OCI-LY7 (cell line): Measurements from ENCODE around the gene EIF5A2. TPM values are rescaled to one million over a fixed set of nuclear protein-coding genes. Genes with fewer than 3 reads are reported as not detected.
"Not testable (repeated sequence)": the region's sequence is repeated elsewhere in the genome, so short reads cannot be mapped to it uniquely, and the experiment has no call there.

Experiments used
- BruUV-seq: library from RNA; stranded (reverse); fragments of 400-500 nt; replicated peaks from 2 replicates; lab custom pipeline; 2021; lab: Mats Ljungman, UMichigan
- CTCF ChIA-PET: fragments of 300-600 bp; sonication (Branson Sonifier 250); formaldehyde crosslinking; loops from one replicate; lab custom pipeline; 2022; ENCODE audit warnings: antibody characterized with exemption; ENCODE audit not compliant: unreplicated experiment; lab: Charles Lee
- POLR2A ChIA-PET: fragments of 300-600 bp; sonication (Branson Sonifier 250); formaldehyde crosslinking; loops from one replicate; lab custom pipeline; 2022; ENCODE audit warnings: antibody characterized with exemption; lab: Charles Lee
- DNase-seq: peaks from one replicate; pipeline ENCODE4 v3.0.0-alpha.2; 2015; ENCODE audit warnings: low spot score
- H2AFZ ChIP-seq: fragments of 200-600 bp; sonication (generic), shearing (Covaris generic); 2 replicates; pipeline ENCODE4 v1.6.1; 2014; ENCODE audit warnings: mild to moderate bottlenecking, antibody characterized with exemption, low read length, moderate library complexity
- H3K27ac ChIP-seq: fragments of 200-600 bp; sonication (generic); 2 replicates; pipeline ENCODE4 v1.5.1; 2014; ENCODE audit warnings: mixed run types, low read depth, mild to moderate bottlenecking, moderate library complexity, low read length, inconsistent platforms; ENCODE audit not compliant: poor library complexity, severe bottlenecking
- H3K36me3 ChIP-seq: fragments of 200-600 bp; sonication (generic); 2 replicates; pipeline ENCODE4 v1.6.1; 2014; ENCODE audit warnings: mild to moderate bottlenecking, antibody characterized with exemption, low read length, moderate library complexity, mixed read lengths; ENCODE audit not compliant: insufficient read depth
- H3K4me1 ChIP-seq: fragments of 200-600 bp; sonication (generic); 2 replicates; pipeline ENCODE4 v1.5.1; 2014; ENCODE audit warnings: mild to moderate bottlenecking, low read length; ENCODE audit not compliant: insufficient read depth, poor library complexity, severe bottlenecking
- H3K4me2 ChIP-seq: fragments of 200-600 bp; sonication (generic); 2 replicates; pipeline ENCODE4 v1.6.1; 2014; ENCODE audit warnings: mild to moderate bottlenecking, low read length
- H3K4me3 ChIP-seq: fragments of 200-600 bp; sonication (generic); 2 replicates; pipeline ENCODE4 v1.5.1; 2014; ENCODE audit warnings: mild to moderate bottlenecking, low read depth, low read length; ENCODE audit not compliant: poor library complexity, severe bottlenecking
- H3K79me2 ChIP-seq: fragments of 200-600 bp; sonication (generic); 2 replicates; pipeline ENCODE4 v1.6.1; 2016; ENCODE audit warnings: low read depth, mild to moderate bottlenecking, low read length, moderate library complexity, mixed read lengths; ENCODE audit not compliant: insufficient read depth
- H3K9me2 ChIP-seq: fragments of 200-600 bp; sonication (generic); 2 replicates; pipeline ENCODE4 v1.6.1; 2016; ENCODE audit warnings: mild to moderate bottlenecking, low read length, mixed read lengths; ENCODE audit not compliant: insufficient read depth
- H3K9me3 ChIP-seq: fragments of 200-600 bp; sonication (generic); 2 replicates; pipeline ENCODE4 v1.6.1; 2014; ENCODE audit warnings: mild to moderate bottlenecking, mixed run types, low read length, mixed read lengths
- H4K20me1 ChIP-seq: fragments of 200-600 bp; sonication (generic); 2 replicates; pipeline ENCODE4 v1.6.1; 2014; ENCODE audit warnings: mild to moderate bottlenecking, antibody characterized with exemption, low read length, moderate library complexity, mixed read lengths; ENCODE audit not compliant: insufficient read depth
- CTCF ChIP-seq: fragments of 200-600 bp; sonication (generic); conservative IDR thresholded peaks from 2 replicates; pipeline ENCODE4 v1.5.1; 2014; ENCODE audit warnings: mild to moderate bottlenecking, antibody characterized with exemption, low read length, moderate library complexity, mixed read lengths
- EZH2phosphoT487 ChIP-seq: fragments of 200-600 bp; sonication (generic); IDR thresholded peaks from 2 replicates; pipeline ENCODE4 v1.6.1; 2018; ENCODE audit warnings: low read depth, borderline replicate concordance, mild to moderate bottlenecking, mixed run types, antibody characterized with exemption, low read length, moderate library complexity, mixed read lengths
- intact Hi-C: fragments of 100-400 bp; cut with micrococcal nuclease; formaldehyde crosslinking; loops from one replicate; pipeline ENCODE4 v1.10.0; 2022; ENCODE audit not compliant: unreplicated experiment
- total RNA-seq, 2 experiments: library from RNA; depleted of rRNA in 1 of 2; stranded (reverse); fragments of >200 nt in 1 of 2; shearing (Covaris generic) in 1 of 2; gene quantifications; 2 replicates each; pipeline ENCODE4 v1.2.3, GENCODE V29; 2014 to 2022

Gene EIF5A2
- total RNA-seq, 2 experiments from 2014 or later: 3.1 to 21.9 TPM

DNA sequence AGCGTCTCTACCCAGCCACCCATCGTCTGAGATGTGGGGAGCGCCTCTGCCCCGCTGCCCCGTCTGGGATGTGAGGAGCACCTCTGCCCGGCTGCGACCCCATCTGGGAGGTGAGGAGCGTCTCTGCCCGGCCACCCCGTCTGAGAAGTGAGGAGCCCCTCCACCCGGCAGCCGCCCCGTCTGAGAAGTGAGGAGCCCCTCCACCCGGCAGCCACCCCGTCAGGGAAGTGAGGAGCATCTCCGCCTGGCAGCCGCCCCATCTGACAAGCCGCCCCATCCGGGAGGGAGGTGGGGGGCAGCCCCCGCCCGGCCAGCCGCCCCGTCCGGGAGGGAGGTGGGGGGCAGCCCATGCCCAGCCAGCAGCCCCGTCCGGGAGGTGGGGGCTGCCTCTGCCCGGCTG, 15.1 kb upstream of the EIF5A2 start:
- H4K20me1 ChIP-seq, H3K4me2 ChIP-seq, H3K4me3 ChIP-seq, H3K9me3 ChIP-seq, H2AFZ ChIP-seq, H3K36me3 ChIP-seq, H3K79me2 ChIP-seq, DNase-seq, H3K4me1 ChIP-seq, H3K9me2 ChIP-seq, CTCF ChIA-PET, POLR2A ChIA-PET, intact Hi-C loops, BruUV-seq, H3K27ac ChIP-seq: not testable (repeated sequence)

- DNase-seq: no peak
- H4K20me1 ChIP-seq: no peaks in the 10 kb centered on the region
- no peak for TF ChIP-seq EZH2phosphoT487
- TF ChIP-seq CTCF: no peak
- H3K4me1 ChIP-seq: no peaks in the 10 kb centered on the region
- H3K4me2 ChIP-seq: no peak overlapping the region
- ChIA-PET CTCF (no interaction called here), POLR2A (no interaction called here)
- no peak overlapping the region for H2AFZ ChIP-seq
- BruUV-seq: no TSS peak
- H3K27ac ChIP-seq: no peak overlapping the region
- peaks cover 10% of the 10 kb centered on the region; the same call in 1 of the 2 replicates for H3K9me3 ChIP-seq
- no peaks in the 10 kb centered on the region for H3K79me2 ChIP-seq
- H3K4me3 ChIP-seq: no peak overlapping the region
- intact Hi-C loops: no loop called here
- H3K9me2 ChIP-seq: no peaks in the 10 kb centered on the region
- no peaks in the 10 kb centered on the region for H3K36me3 ChIP-seq
Observed at GRCh38 chr3:170918715-170919114, 10.3 kb upstream of the EIF5A2 start.

GRCh38 chr3:170914690-170915089, 6.3 kb upstream of the EIF5A2 start:
- no peak for DNase-seq
- peaks cover 12% of the 10 kb centered on the region for H3K9me3 ChIP-seq
- no peak overlapping the region for H2AFZ ChIP-seq
- TF ChIP-seq CTCF (no peak), EZH2phosphoT487 (no peak)
- H3K4me2 ChIP-seq: no peak overlapping the region
- BruUV-seq: no TSS peak
- ChIA-PET POLR2A (interaction anchor here (0.5 to 0.7 kb wide), 2 partner anchors 540 to 1080 kb away, joined by 3 read pairs; no protein-coding TSS in a partner anchor), CTCF (interaction anchor here (0.5 kb wide), 1 partner anchor 860 kb away, joined by 4 read pairs; no protein-coding TSS in a partner anchor)
- H3K4me3 ChIP-seq: no peak overlapping the region
- intact Hi-C loops: no loop called here
- H4K20me1 ChIP-seq: no peaks in the 10 kb centered on the region
- H3K4me1 ChIP-seq: no peaks in the 10 kb centered on the region
- H3K27ac ChIP-seq: no peak overlapping the region
- H3K79me2 ChIP-seq: no peaks in the 10 kb centered on the region
- no peaks in the 10 kb centered on the region for H3K9me2 ChIP-seq
- H3K36me3 ChIP-seq: no peaks in the 10 kb centered on the region
